ENCODE results near the gene RERG.

DNA sequence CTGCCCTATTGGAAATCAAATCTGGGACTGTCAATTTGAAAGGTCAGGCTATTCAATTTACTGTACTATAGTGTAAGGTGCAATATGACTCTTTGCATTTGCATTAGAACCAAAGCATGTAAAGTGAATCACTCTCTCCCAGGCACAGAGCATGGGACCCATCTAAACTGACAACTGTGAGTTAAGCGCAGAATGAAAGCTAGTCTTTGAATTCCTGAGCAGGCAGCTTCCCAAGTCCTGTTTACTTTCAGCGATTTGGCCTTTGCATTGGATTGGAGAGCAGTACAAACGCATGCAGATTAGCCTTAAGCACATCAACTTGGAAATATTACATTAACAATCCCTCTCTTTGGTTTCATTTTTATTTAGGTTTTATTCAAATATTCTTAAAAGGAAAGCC lies 74.6 kb downstream of the RERG start:
- TF ChIP-seq, protein P1, sequence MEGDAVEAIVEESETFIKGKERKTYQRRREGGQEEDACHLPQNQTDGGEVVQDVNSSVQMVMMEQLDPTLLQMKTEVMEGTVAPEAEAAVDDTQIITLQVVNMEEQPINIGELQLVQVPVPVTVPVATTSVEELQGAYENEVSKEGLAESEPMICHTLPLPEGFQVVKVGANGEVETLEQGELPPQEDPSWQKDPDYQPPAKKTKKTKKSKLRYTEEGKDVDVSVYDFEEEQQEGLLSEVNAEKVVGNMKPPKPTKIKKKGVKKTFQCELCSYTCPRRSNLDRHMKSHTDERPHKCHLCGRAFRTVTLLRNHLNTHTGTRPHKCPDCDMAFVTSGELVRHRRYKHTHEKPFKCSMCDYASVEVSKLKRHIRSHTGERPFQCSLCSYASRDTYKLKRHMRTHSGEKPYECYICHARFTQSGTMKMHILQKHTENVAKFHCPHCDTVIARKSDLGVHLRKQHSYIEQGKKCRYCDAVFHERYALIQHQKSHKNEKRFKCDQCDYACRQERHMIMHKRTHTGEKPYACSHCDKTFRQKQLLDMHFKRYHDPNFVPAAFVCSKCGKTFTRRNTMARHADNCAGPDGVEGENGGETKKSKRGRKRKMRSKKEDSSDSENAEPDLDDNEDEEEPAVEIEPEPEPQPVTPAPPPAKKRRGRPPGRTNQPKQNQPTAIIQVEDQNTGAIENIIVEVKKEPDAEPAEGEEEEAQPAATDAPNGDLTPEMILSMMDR (conservative IDR thresholded peaks at IDR 0.05; ENCODE audit: low read depth, low read length): no peak
- no peak for TF ChIP-seq CEBPB (IDR thresholded peaks at IDR 0.05; ENCODE audit: low read depth, low read length)
- no peak for TF ChIP-seq POLR2A (IDR thresholded peaks at IDR 0.05; ENCODE audit: low read depth, low read length)
- TF ChIP-seq MAZ (IDR thresholded peaks at IDR 0.05; ENCODE audit: borderline replicate concordance, low read depth, low read length): no peak
- TF ChIP-seq, protein P2, sequence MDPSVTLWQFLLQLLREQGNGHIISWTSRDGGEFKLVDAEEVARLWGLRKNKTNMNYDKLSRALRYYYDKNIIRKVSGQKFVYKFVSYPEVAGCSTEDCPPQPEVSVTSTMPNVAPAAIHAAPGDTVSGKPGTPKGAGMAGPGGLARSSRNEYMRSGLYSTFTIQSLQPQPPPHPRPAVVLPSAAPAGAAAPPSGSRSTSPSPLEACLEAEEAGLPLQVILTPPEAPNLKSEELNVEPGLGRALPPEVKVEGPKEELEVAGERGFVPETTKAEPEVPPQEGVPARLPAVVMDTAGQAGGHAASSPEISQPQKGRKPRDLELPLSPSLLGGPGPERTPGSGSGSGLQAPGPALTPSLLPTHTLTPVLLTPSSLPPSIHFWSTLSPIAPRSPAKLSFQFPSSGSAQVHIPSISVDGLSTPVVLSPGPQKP (IDR thresholded peaks at IDR 0.05; ENCODE audit: borderline replicate concordance, low read depth, low read length): no peak
- no peak for TF ChIP-seq NFE2L2 (IDR thresholded peaks at IDR 0.05; ENCODE audit: low read depth, low read length)
- no peak for TF ChIP-seq RAD21 (IDR thresholded peaks at IDR 0.05; ENCODE audit: low read length)

Data from IMR-90 (cell line).